H1 (cell line): ENCODE measurements around the gene ETS1. TPM values are rescaled to one million over a fixed set of nuclear protein-coding genes. Genes with fewer than 3 reads are reported as not detected.

Source experiments
- CTCF ChIA-PET: fragments of 300-600 bp; sonication (Branson Sonifier 250); formaldehyde crosslinking; loops from one replicate; lab custom pipeline; 2021; ENCODE audit not compliant: partially characterized antibody; lab: Charles Lee
- POLR2A ChIA-PET: fragments of 300-600 bp; sonication (Branson Sonifier 250); formaldehyde crosslinking; loops from one replicate; lab custom pipeline; 2021; ENCODE audit warnings: inconsistent platforms; ENCODE audit not compliant: partially characterized antibody; lab: Charles Lee
- DNase-seq, 2 experiments: peaks; one replicate each; pipeline versions ENCODE4 v3.0.0 to v3.0.0-alpha.2; 2010 to 2022; ENCODE audit warnings: low spot score in 2 of 2, low read depth in 1 of 2, mixed read lengths in 1 of 2
- FAIRE-seq: peaks from 2 replicates; lab custom pipeline; 2011; peaks lifted over from hg19 to GRCh38; lab: Jason Lieb, UNC
- H2AFZ ChIP-seq: 2 replicates; pipeline ENCODE4 v1.8.1; 2012; ENCODE audit warnings: low read length, inconsistent platforms
- H2AK5ac ChIP-seq: 2 replicates; pipeline ENCODE4 v1.6.1; 2013; ENCODE audit warnings: low read depth, low read length
- H2BK120ac ChIP-seq: replicated peaks from 2 replicates; pipeline ENCODE3; 2013; ENCODE audit warnings: low read depth, low read length, inconsistent platforms
- H2BK12ac ChIP-seq: 2 replicates; pipeline ENCODE4 v1.6.1; 2013; ENCODE audit warnings: low read depth, low read length
- H2BK15ac ChIP-seq: 2 replicates; pipeline ENCODE4 v1.6.1; 2013; ENCODE audit warnings: low read length
- H2BK20ac ChIP-seq: 2 replicates; pipeline ENCODE4 v1.6.1; 2013; ENCODE audit warnings: low read length
- H2BK5ac ChIP-seq: 2 replicates; pipeline ENCODE4 v1.6.1; 2013; ENCODE audit warnings: low read depth, low read length
- H3K14ac ChIP-seq: 2 replicates; pipeline ENCODE4 v1.6.1; 2013; ENCODE audit warnings: inconsistent platforms; ENCODE audit not compliant: insufficient read length
- H3K18ac ChIP-seq: 2 replicates; pipeline ENCODE4 v1.6.1; 2013; ENCODE audit warnings: low read length; ENCODE audit errors: extremely low read depth
- H3K23ac ChIP-seq: 2 replicates; pipeline ENCODE4 v1.6.1; 2013; ENCODE audit warnings: inconsistent platforms; ENCODE audit not compliant: insufficient read length
- H3K23me2 ChIP-seq: 2 replicates; pipeline ENCODE4 v1.6.1; 2013; ENCODE audit warnings: low read depth, low read length
- H3K27ac ChIP-seq: 2 replicates; pipeline ENCODE4 v1.6.1; 2011; ENCODE audit warnings: low read depth, low read length, inconsistent platforms
- H3K27me3 ChIP-seq, 4 experiments: replicated peaks in 1 of 4; 1 replicate in 1 of 4; 2 replicates in 3 of 4; pipeline versions ENCODE4 v1.6.1 to v1.8.1; 2011 to 2013; ENCODE audit warnings: low read length in 3 of 4, mild to moderate bottlenecking in 3 of 4, inconsistent platforms in 2 of 4, mixed read lengths in 2 of 4, moderate library complexity in 1 of 4; ENCODE audit not compliant: control insufficient read depth in 3 of 4, insufficient read depth in 3 of 4; ENCODE audit errors: extremely low read depth in 1 of 4
- H3K36me3 ChIP-seq, 4 experiments: 2 replicates each; pipeline versions ENCODE4 v1.6.1 to v1.8.1; 2011 to 2013; ENCODE audit warnings: mild to moderate bottlenecking in 4 of 4, low read length in 3 of 4, moderate library complexity in 2 of 4, control low read depth in 1 of 4, inconsistent platforms in 1 of 4; ENCODE audit not compliant: insufficient read depth in 4 of 4, control insufficient read depth in 2 of 4
- H3K4ac ChIP-seq: replicated peaks from 2 replicates; pipeline ENCODE3; 2013; ENCODE audit warnings: low read length, low read depth, mixed read lengths, inconsistent platforms; ENCODE audit not compliant: insufficient read length
- H3K4me1 ChIP-seq, 4 experiments: replicated peaks in 1 of 4; 1 replicate in 1 of 4; 2 replicates in 3 of 4; pipeline versions ENCODE4 v1.6.1 to v1.8.1; 2011 to 2013; ENCODE audit warnings: low read length in 3 of 4, inconsistent platforms in 2 of 4, mixed read lengths in 1 of 4; ENCODE audit not compliant: insufficient read depth in 4 of 4, control insufficient read depth in 3 of 4
- H3K4me2 ChIP-seq, 2 experiments: 2 replicates each; pipeline versions ENCODE4 v1.6.1 to v1.8.1; 2011 to 2013; ENCODE audit warnings: low read depth in 2 of 2, low read length in 2 of 2, control low read depth in 1 of 2, inconsistent platforms in 1 of 2, mild to moderate bottlenecking in 1 of 2; ENCODE audit not compliant: insufficient read depth in 1 of 2
- H3K4me3 ChIP-seq, 4 experiments: fragments of 200-600, 300-600 bp in 1 of 4; sonication (generic), shearing (Covaris generic), sonication (Bioruptor Twin) in 1 of 4; 2 replicates each; pipeline versions ENCODE4 v1.5.1 to v1.8.1; 2011 to 2016; ENCODE audit warnings: low read length in 4 of 4, low read depth in 3 of 4, control low read depth in 2 of 4, inconsistent platforms in 2 of 4, mild to moderate bottlenecking in 2 of 4, mixed read lengths in 1 of 4, moderate library complexity in 1 of 4; ENCODE audit not compliant: insufficient read depth in 2 of 4; ENCODE audit errors: extremely low read depth in 1 of 4
- H3K56ac ChIP-seq: replicated peaks from 2 replicates; pipeline ENCODE3; 2013; ENCODE audit warnings: low read depth, mild to moderate bottlenecking, mixed read lengths, low read length, inconsistent platforms; ENCODE audit not compliant: insufficient read length
- H3K79me1 ChIP-seq: 2 replicates; pipeline ENCODE4 v1.6.1; 2013; ENCODE audit warnings: low read depth, low read length, control low read depth
- H3K79me2 ChIP-seq, 2 experiments: 2 replicates each; pipeline versions ENCODE4 v1.6.1 to v1.8.1; 2012 to 2013; ENCODE audit warnings: low read length in 2 of 2, mild to moderate bottlenecking in 2 of 2, inconsistent platforms in 1 of 2; ENCODE audit not compliant: insufficient read depth in 2 of 2, control insufficient read depth in 1 of 2
- H3K9ac ChIP-seq, 4 experiments: replicated peaks in 1 of 4; 1 replicate in 1 of 4; 2 replicates in 3 of 4; pipeline versions ENCODE4 v1.6.1 to v1.8.1; 2011 to 2013; ENCODE audit warnings: low read depth in 3 of 4, low read length in 3 of 4, control low read depth in 2 of 4, mild to moderate bottlenecking in 2 of 4, moderate library complexity in 2 of 4, inconsistent platforms in 1 of 4; ENCODE audit errors: extremely low read depth in 1 of 4
- H3K9me3 ChIP-seq, 2 experiments: 2 replicates each; pipeline versions ENCODE4 v1.6.1 to v1.8.1; 2012 to 2013; ENCODE audit warnings: mild to moderate bottlenecking in 2 of 2, moderate library complexity in 2 of 2, control low read depth in 1 of 2, inconsistent platforms in 1 of 2, low read depth in 1 of 2, low read length in 1 of 2, mixed read lengths in 1 of 2; ENCODE audit not compliant: insufficient read depth in 2 of 2
- H4K20me1 ChIP-seq, 2 experiments: replicated peaks in 1 of 2; 2 replicates each; pipeline versions ENCODE3 to v1.8.1; 2011 to 2013; ENCODE audit warnings: inconsistent platforms in 2 of 2, low read length in 2 of 2, mild to moderate bottlenecking in 1 of 2; ENCODE audit not compliant: insufficient read depth in 2 of 2, control insufficient read depth in 1 of 2
- H4K5ac ChIP-seq: 2 replicates; pipeline ENCODE4 v1.6.1; 2013; ENCODE audit warnings: low read length, low read depth, mixed read lengths, inconsistent platforms; ENCODE audit not compliant: insufficient read length
- H4K8ac ChIP-seq: 2 replicates; pipeline ENCODE4 v1.8.0; 2013; ENCODE audit warnings: mild to moderate bottlenecking, moderate library complexity, low read length, inconsistent platforms; ENCODE audit not compliant: insufficient read depth; ENCODE audit errors: extremely low read depth
- H4K91ac ChIP-seq: replicated peaks from 2 replicates; pipeline ENCODE3; 2013; ENCODE audit warnings: low read length, mixed read lengths, inconsistent platforms; ENCODE audit not compliant: insufficient read length
- CBX5 ChIP-seq: fragments of 300-800, 300-1000 bp; sonication (generic); IDR thresholded peaks from 2 replicates; pipeline ENCODE4 v1.7.1; 2016; ENCODE audit warnings: antibody characterized with exemption, low read length, low read depth
- PHF8 ChIP-seq: fragments of 200-600 bp; sonication (generic); conservative IDR thresholded peaks from 2 replicates; pipeline ENCODE4 v1.7.1; 2012; ENCODE audit warnings: low read depth, mild to moderate bottlenecking, inconsistent platforms, low read length, moderate library complexity
- POLR2A ChIP-seq, 2 experiments: IDR thresholded peaks; 1 replicate in 1 of 2; 2 replicates in 1 of 2; pipeline ENCODE4 v1.6.1; 2011; ENCODE audit warnings: low read depth in 2 of 2, low read length in 2 of 2, mild to moderate bottlenecking in 2 of 2; ENCODE audit errors: control extremely low read depth in 1 of 2
- WGBS, 2 experiments: shearing (Covaris generic) in 1 of 2; methylation state at CpG; one replicate each; pipeline versions ENCODE4 v1.1.6 to v1.1.7; 2013 to 2015; ENCODE audit warnings: low lambda C conversion rate in 2 of 2, mixed read lengths in 2 of 2, inconsistent platforms in 1 of 2, low coverage in 1 of 2, missing lambda C conversion rate in 1 of 2; ENCODE audit not compliant: insufficient replicate concordance in 2 of 2, insufficient coverage in 1 of 2, insufficient read length in 1 of 2; ENCODE audit errors: extremely low coverage in 1 of 2, missing lambda C conversion rate in 1 of 2; 5-methylcytosine and 5-hydroxymethylcytosine counted together
- polyA plus RNA-seq, 7 experiments: library from polyadenylated mRNA; depleted of rRNA in 3 of 7; stranded (reverse) in 5 of 7; unstranded in 2 of 7; fragments of >200 nt in 5 of 7; fragments of 200-250 nt in 2 of 7; gene quantifications; 1 replicate in 5 of 7; 2 replicates in 1 of 7; 4 replicates in 1 of 7; pipeline versions ENCODE4 v1.2.1 to v1.2.3, GENCODE V29; 2011 to 2013; ENCODE audit warnings: missing spikeins in 2 of 7, mixed read lengths in 2 of 7
- total RNA-seq: library from RNA; stranded (reverse); fragmentation: NEBNext Ultra II Directional; extraction: Animal tissue kit (Norgen Biotek cat#: 25700); gene quantifications from 2 replicates; pipeline ENCODE4 v1.2.1, GENCODE V29; 2021

The ETS1 gene
- total and polyA plus RNA-seq, 2 of the 8 experiments (the other 6 are each of a cell fraction or from before 2014, with no cell fraction given) = 10.0 to 35.3 TPM

GRCh38 chr11:128477811-128478210 is 109.5 kb downstream of the ETS1 start:
- Histone ChIP-seq H2BK12ac (no peak overlapping the region), H2BK15ac (no peak overlapping the region), H3K23me2 (no peaks in the 10 kb centered on the region; the same call in 1 of the 2 replicates), H2BK20ac (no peak overlapping the region), H3K79me1 (no peaks in the 10 kb centered on the region; the same call in 1 of the 2 replicates), H3K18ac (no peak overlapping the region), H3K14ac (no peak overlapping the region), H3K79me2 (no peaks in the 10 kb centered on the region), H3K4me3 (no peak overlapping the region), H4K91ac (no peak overlapping the region), H3K36me3 (peaks cover 0 to 5% (median 2%) of the 10 kb centered on the region in 4 experiments; a peak in 3 of 8 replicates), H2BK5ac (no peak overlapping the region), H3K4ac (no peak overlapping the region), H3K4me2 (no peak overlapping the region), H4K20me1 (peaks cover 0 to 2% of the 10 kb centered on the region in 2 experiments), H3K27ac (no peak overlapping the region), H2BK120ac (no peak overlapping the region), H3K27me3 (no peaks in the 10 kb centered on the region), H2AK5ac (no peak overlapping the region), H4K5ac (no peak overlapping the region), H3K4me1 (peaks cover 0 to 3% (median 2%) of the 10 kb centered on the region in 4 experiments; a peak in 2 of 7 replicates), H3K23ac (no peak overlapping the region), H3K9ac (no peak overlapping the region), H4K8ac (no peak overlapping the region), H3K56ac (no peak overlapping the region), H2AFZ (no peak overlapping the region), H3K9me3 (no peaks in the 10 kb centered on the region)
- FAIRE-seq (no peak), DNase-seq (no peak)
- 84% methylated on average over 1 of the region's 1 CpG; no CpG with 5 or more reads in 1 of the 2 experiments for WGBS, 2 experiments
- ChIA-PET POLR2A (no interaction called here), CTCF (no interaction called here)
- TF ChIP-seq CBX5 (no peak), POLR2A (IDR thresholded peaks at IDR 0.05; ENCODE audit: control extremely low read depth in 1 of 2, low read depth in 2 of 2, low read length in 2 of 2) (no peak), PHF8 (no peak)
